Activated T-cell treated with anti-CD3 and anti-CD28 coated beads, Interleukin-2, amount 50 U/mL, for 24 hours (primary cell): ENCODE measurements around the gene SLC39A13.

Experiments used
- DNase-seq: peaks from one replicate; pipeline ENCODE4 v3.0.0-alpha.2; 2020
- H3K27ac Mint-ChIP-seq: 2 replicates; pipeline ENCODE4 v1.8.0; 2020; ENCODE audit warnings: mild to moderate bottlenecking, mixed read lengths
- H3K27me3 Mint-ChIP-seq: 2 replicates; pipeline ENCODE4 v1.8.0; 2020; ENCODE audit warnings: mixed read lengths
- H3K36me3 Mint-ChIP-seq: 2 replicates; pipeline ENCODE4 v1.8.0; 2020; ENCODE audit warnings: low read depth, mixed read lengths
- H3K4me1 Mint-ChIP-seq: 2 replicates; pipeline ENCODE4 v1.8.0; 2020; ENCODE audit warnings: low read depth, mixed read lengths
- H3K4me3 Mint-ChIP-seq: 2 replicates; pipeline ENCODE4 v1.8.0; 2020; ENCODE audit warnings: mild to moderate bottlenecking, moderate library complexity, mixed read lengths
- H3K9me3 Mint-ChIP-seq: 2 replicates; pipeline ENCODE4 v1.8.0; 2020; ENCODE audit warnings: mixed read lengths

Gene SLC39A13

GRCh38 chr11:47407746-47408590 lies at the start of gene SLC39A13:
TSS of gene SLC39A13 (plus strand) at chr11:47408590. CDS start at chr11:47410095, 1,505 bp downstream.
- Mint-ChIP-seq H3K27me3 (no peaks in the 10 kb centered on the region), H3K27ac (peak within 1 kb of the TSS; percentile 97), H3K4me1 (peaks cover 25% of the 10 kb centered on the region), H3K36me3 (peaks cover 6% of the 10 kb centered on the region), H3K9me3 (no peaks in the 10 kb centered on the region), H3K4me3 (peak within 1 kb of the TSS; percentile 88)
- peak; percentile 99 for DNase-seq

GRCh38 chr11:47358731-47359051 lies 49.7 kb upstream of the SLC39A13 start:
- H3K36me3 Mint-ChIP-seq: no peaks in the 10 kb centered on the region
- peaks cover 20% of the 10 kb centered on the region for H3K4me1 Mint-ChIP-seq
- no peaks in the 10 kb centered on the region for H3K9me3 Mint-ChIP-seq
- no peak overlapping the region for H3K4me3 Mint-ChIP-seq
- DNase-seq: no peak
- H3K27me3 Mint-ChIP-seq: no peaks in the 10 kb centered on the region
- H3K27ac Mint-ChIP-seq: no peak overlapping the region

GRCh38 chr11:47359162-47359561 lies 49.2 kb upstream of the SLC39A13 start:
- peaks cover 20% of the 10 kb centered on the region for H3K4me1 Mint-ChIP-seq
- H3K36me3 Mint-ChIP-seq: no peaks in the 10 kb centered on the region
- no peaks in the 10 kb centered on the region for H3K27me3 Mint-ChIP-seq
- no peak for DNase-seq
- peak overlapping the region; percentile 24 for H3K27ac Mint-ChIP-seq
- no peaks in the 10 kb centered on the region for H3K9me3 Mint-ChIP-seq
- H3K4me3 Mint-ChIP-seq: no peak overlapping the region

GRCh38 chr11:47359586-47359985 lies 48.8 kb upstream of the SLC39A13 start:
- DNase-seq: no peak
- Mint-ChIP-seq H3K36me3 (no peaks in the 10 kb centered on the region), H3K4me3 (no peak overlapping the region), H3K27me3 (no peaks in the 10 kb centered on the region), H3K27ac (peak overlapping the region; percentile 24), H3K9me3 (no peaks in the 10 kb centered on the region), H3K4me1 (peaks cover 20% of the 10 kb centered on the region)

- no peak overlapping the region for H3K4me3 Mint-ChIP-seq
- no peaks in the 10 kb centered on the region for H3K27me3 Mint-ChIP-seq
- H3K36me3 Mint-ChIP-seq: no peaks in the 10 kb centered on the region
- no peaks in the 10 kb centered on the region for H3K9me3 Mint-ChIP-seq
- H3K27ac Mint-ChIP-seq: no peak overlapping the region
- DNase-seq: no peak
- H3K4me1 Mint-ChIP-seq: peaks cover 20% of the 10 kb centered on the region
Measured at GRCh38 chr11:47360341-47360740, 48.0 kb upstream of the SLC39A13 start.

- Mint-ChIP-seq H3K36me3 (no peaks in the 10 kb centered on the region), H3K27ac (peak overlapping the region; percentile 11), H3K4me3 (no peak overlapping the region), H3K9me3 (no peaks in the 10 kb centered on the region), H3K27me3 (no peaks in the 10 kb centered on the region), H3K4me1 (peaks cover 24% of the 10 kb centered on the region)
- DNase-seq: no peak
Measured at GRCh38 chr11:47361419-47361818, 47.0 kb upstream of the SLC39A13 start.

- Mint-ChIP-seq H3K27me3 (no peaks in the 10 kb centered on the region), H3K9me3 (no peaks in the 10 kb centered on the region), H3K4me1 (peaks cover 30% of the 10 kb centered on the region), H3K36me3 (no peaks in the 10 kb centered on the region), H3K27ac (no peak overlapping the region), H3K4me3 (no peak overlapping the region)
- DNase-seq: no peak
Measured at GRCh38 chr11:47366020-47366490, 42.3 kb upstream of the SLC39A13 start.

GRCh38 chr11:47369676-47370075 lies 38.7 kb upstream of the SLC39A13 start:
- Mint-ChIP-seq H3K9me3 (no peaks in the 10 kb centered on the region), H3K27ac (peak overlapping the region; percentile 81), H3K4me3 (peak overlapping the region; percentile 28), H3K36me3 (no peaks in the 10 kb centered on the region), H3K4me1 (peaks cover 32% of the 10 kb centered on the region), H3K27me3 (no peaks in the 10 kb centered on the region)
- no peak for DNase-seq

GRCh38 chr11:47372422-47372821 lies 36.0 kb upstream of the SLC39A13 start:
- Mint-ChIP-seq H3K9me3 (no peaks in the 10 kb centered on the region), H3K4me3 (no peak overlapping the region), H3K27ac (no peak overlapping the region), H3K36me3 (no peaks in the 10 kb centered on the region), H3K4me1 (peaks cover 30% of the 10 kb centered on the region), H3K27me3 (no peaks in the 10 kb centered on the region)
- no peak for DNase-seq

- Mint-ChIP-seq H3K4me1 (peaks cover 26% of the 10 kb centered on the region), H3K36me3 (no peaks in the 10 kb centered on the region), H3K4me3 (no peak overlapping the region), H3K27me3 (no peaks in the 10 kb centered on the region), H3K9me3 (no peaks in the 10 kb centered on the region), H3K27ac (peak overlapping the region; percentile 69)
- DNase-seq: peak; percentile 89
Measured at GRCh38 chr11:47373876-47374719, 34.3 kb upstream of the SLC39A13 start.

- Mint-ChIP-seq H3K9me3 (no peaks in the 10 kb centered on the region), H3K4me3 (no peak overlapping the region), H3K27me3 (no peaks in the 10 kb centered on the region), H3K4me1 (peaks cover 21% of the 10 kb centered on the region), H3K36me3 (no peaks in the 10 kb centered on the region), H3K27ac (peak overlapping the region; percentile 69)
- DNase-seq: no peak
Measured at GRCh38 chr11:47374720-47375019, 33.7 kb upstream of the SLC39A13 start.

GRCh38 chr11:47375020-47375419 lies 33.4 kb upstream of the SLC39A13 start:
- Mint-ChIP-seq H3K27ac (no peak overlapping the region), H3K4me3 (no peak overlapping the region), H3K9me3 (no peaks in the 10 kb centered on the region), H3K27me3 (no peaks in the 10 kb centered on the region), H3K4me1 (peaks cover 17% of the 10 kb centered on the region), H3K36me3 (no peaks in the 10 kb centered on the region)
- DNase-seq: no peak

- no peaks in the 10 kb centered on the region for H3K9me3 Mint-ChIP-seq
Measured at GRCh38 chr11:47375546-47376085, 32.8 kb upstream of the SLC39A13 start.

GRCh38 chr11:47376107-47376524 lies 32.3 kb upstream of the SLC39A13 start:
- no peak for DNase-seq
- H3K27ac Mint-ChIP-seq: no peak overlapping the region
- no peaks in the 10 kb centered on the region for H3K9me3 Mint-ChIP-seq
- peaks cover 11% of the 10 kb centered on the region for H3K4me1 Mint-ChIP-seq
- no peaks in the 10 kb centered on the region for H3K27me3 Mint-ChIP-seq
- H3K36me3 Mint-ChIP-seq: no peaks in the 10 kb centered on the region
- H3K4me3 Mint-ChIP-seq: no peak overlapping the region

More at GRCh38 chr11:47375546-47376085, 32.8 kb upstream of the SLC39A13 start:
- DNase-seq: no peak
- Mint-ChIP-seq H3K27ac (no peak overlapping the region), H3K27me3 (no peaks in the 10 kb centered on the region), H3K4me3 (no peak overlapping the region), H3K4me1 (peaks cover 14% of the 10 kb centered on the region), H3K36me3 (no peaks in the 10 kb centered on the region)
